IMR-90 (cell line): Measurements from ENCODE around the gene PITPNC1. TPM values are rescaled to one million over a fixed set of nuclear protein-coding genes. Genes with fewer than 3 reads are reported as not detected.

Experiments
- ATAC-seq: fragments of 200-7000 bp; cut with Tn5 transposase; 2 replicates; pipeline ENCODE4 v1.9.1; 2020; ENCODE audit warnings: low read depth, mild to moderate bottlenecking, moderate library complexity
- BruUV-seq: library from RNA; stranded (reverse); fragments of 400-500 nt; replicated peaks from 2 replicates; lab custom pipeline; 2021; lab: Mats Ljungman, UMichigan
- CTCF ChIA-PET: fragments of 300-600 bp; formaldehyde crosslinking; extraction: SDS; loops from one replicate; lab custom pipeline; 2021; ENCODE audit warnings: antibody characterized with exemption; lab: Yijun Ruan, JAX
- POLR2A ChIA-PET: fragments of 300-600 bp; sonication (Branson Sonifier 250); formaldehyde crosslinking; loops from one replicate; lab custom pipeline; 2022; ENCODE audit warnings: antibody characterized with exemption; ENCODE audit not compliant: unreplicated experiment; lab: Charles Lee
- DNase-seq: peaks from one replicate; pipeline ENCODE4 v3.0.0; 2013
- H2AFZ ChIP-seq: replicated peaks from 2 replicates; pipeline ENCODE3; 2013; ENCODE audit warnings: low read length, mild to moderate bottlenecking; ENCODE audit not compliant: poor library complexity
- H2AK5ac ChIP-seq: 2 replicates; pipeline ENCODE4 v1.6.1; 2013; ENCODE audit warnings: low read depth, low read length, inconsistent platforms
- H2AK9ac ChIP-seq: replicated peaks from 2 replicates; pipeline ENCODE3; 2013; ENCODE audit warnings: mild to moderate bottlenecking, low read depth, low read length, moderate library complexity; ENCODE audit not compliant: poor library complexity
- H2BK120ac ChIP-seq: 2 replicates; pipeline ENCODE4 v1.6.1; 2013; ENCODE audit warnings: low read depth, low read length, inconsistent platforms
- H2BK15ac ChIP-seq: 3 replicates; pipeline ENCODE4 v1.6.1; 2013; ENCODE audit warnings: low read depth, low read length, inconsistent platforms
- H2BK20ac ChIP-seq: 2 replicates; pipeline ENCODE4 v1.6.1; 2013; ENCODE audit warnings: low read depth, mild to moderate bottlenecking, inconsistent platforms, low read length, moderate library complexity
- H2BK5ac ChIP-seq: 2 replicates; pipeline ENCODE4 v1.6.1; 2013; ENCODE audit warnings: mild to moderate bottlenecking, low read depth, low read length, inconsistent platforms; ENCODE audit not compliant: poor library complexity, severe bottlenecking
- H3K14ac ChIP-seq: replicated peaks from 2 replicates; pipeline ENCODE4 v1.6.1; 2013; ENCODE audit warnings: low read depth, low read length, inconsistent platforms
- H3K18ac ChIP-seq: 2 replicates; pipeline ENCODE4 v1.6.1; 2013; ENCODE audit warnings: low read depth, low read length, control low read depth
- H3K23ac ChIP-seq: 2 replicates; pipeline ENCODE4 v1.6.1; 2013; ENCODE audit warnings: low read depth, low read length, inconsistent platforms
- H3K27ac ChIP-seq: 2 replicates; pipeline ENCODE4 v1.5.1; 2013; ENCODE audit warnings: mild to moderate bottlenecking, control low read depth, low read length; ENCODE audit not compliant: insufficient read depth
- H3K27me3 ChIP-seq: 2 replicates; pipeline ENCODE4 v1.6.1; 2013; ENCODE audit warnings: low read length; ENCODE audit not compliant: control insufficient read depth, insufficient read depth
- H3K36me3 ChIP-seq: 2 replicates; pipeline ENCODE4 v1.6.1; 2013; ENCODE audit warnings: low read length, mixed read lengths; ENCODE audit not compliant: control insufficient read depth, insufficient read depth
- H3K4ac ChIP-seq: 2 replicates; pipeline ENCODE4 v1.6.1; 2013; ENCODE audit warnings: low read depth, low read length, inconsistent platforms
- H3K4me1 ChIP-seq: 2 replicates; pipeline ENCODE4 v1.6.1; 2013; ENCODE audit warnings: low read length, mixed read lengths; ENCODE audit not compliant: control insufficient read depth, insufficient read depth
- H3K4me2 ChIP-seq: 2 replicates; pipeline ENCODE4 v1.6.1; 2013; ENCODE audit warnings: low read depth, mild to moderate bottlenecking, control low read depth, low read length, moderate library complexity
- H3K4me3 ChIP-seq: 2 replicates; pipeline ENCODE4 v1.5.1; 2013; ENCODE audit warnings: low read depth, mild to moderate bottlenecking, control low read depth, low read length, moderate library complexity; ENCODE audit not compliant: insufficient read depth
- H3K56ac ChIP-seq: 2 replicates; pipeline ENCODE4 v1.6.1; 2013; ENCODE audit warnings: low read length, inconsistent platforms; ENCODE audit not compliant: insufficient read depth; ENCODE audit errors: extremely low read depth
- H3K79me1 ChIP-seq, 2 experiments: 2 replicates each; pipeline ENCODE4 v1.6.1; 2013; ENCODE audit warnings: low read length in 2 of 2, inconsistent platforms in 1 of 2, low read depth in 1 of 2
- H3K9ac ChIP-seq: 2 replicates; pipeline ENCODE4 v1.6.1; 2013; ENCODE audit warnings: low read depth, low read length, control low read depth
- H3K9me1 ChIP-seq: 2 replicates; pipeline ENCODE4 v1.6.1; 2013; ENCODE audit warnings: low read length, inconsistent platforms; ENCODE audit not compliant: insufficient read depth
- H3K9me3 ChIP-seq: 2 replicates; pipeline ENCODE4 v1.6.1; 2013; ENCODE audit warnings: low read length; ENCODE audit not compliant: control insufficient read depth, insufficient read depth
- H4K20me1 ChIP-seq: 2 replicates; pipeline ENCODE4 v1.6.1; 2013; ENCODE audit warnings: low read length, inconsistent platforms; ENCODE audit not compliant: insufficient read depth
- H4K5ac ChIP-seq: 2 replicates; pipeline ENCODE4 v1.6.1; 2013; ENCODE audit warnings: mild to moderate bottlenecking, low read depth, low read length, control low read depth
- H4K8ac ChIP-seq, 2 experiments: 2 replicates each; pipeline ENCODE4 v1.6.1; 2013; ENCODE audit warnings: low read depth in 2 of 2, low read length in 2 of 2, control low read depth in 1 of 2, inconsistent platforms in 1 of 2
- H4K91ac ChIP-seq: 2 replicates; pipeline ENCODE4 v1.6.1; 2013; ENCODE audit warnings: low read depth, low read length, inconsistent platforms; ENCODE audit not compliant: insufficient read depth
- BHLHE40 ChIP-seq: fragments of 150-350 bp; IDR thresholded peaks from 2 replicates; pipeline ENCODE4 v1.6.1; 2016; ENCODE audit warnings: mild to moderate bottlenecking, low read depth, low read length
- CHD1 ChIP-seq: IDR thresholded peaks from 2 replicates; pipeline ENCODE4 v1.6.1; 2012; ENCODE audit warnings: low read depth, low read length, improper control_type of control experiment
- MAFK ChIP-seq: IDR thresholded peaks from 2 replicates; pipeline ENCODE4 v1.6.1; 2012; ENCODE audit warnings: low read depth, low read length, improper control_type of control experiment
- MAZ ChIP-seq: IDR thresholded peaks from 2 replicates; pipeline ENCODE4 v1.6.1; 2012; ENCODE audit warnings: low read depth, mild to moderate bottlenecking, low read length, improper control_type of control experiment, moderate library complexity, borderline replicate concordance
- MXI1 ChIP-seq: IDR thresholded peaks from 2 replicates; pipeline ENCODE4 v1.6.1; 2012; ENCODE audit warnings: low read depth, mild to moderate bottlenecking, low read length, moderate library complexity, borderline replicate concordance
- NFE2L2 ChIP-seq: fragments of 150-350 bp; IDR thresholded peaks from 2 replicates; pipeline ENCODE4 v1.6.1; 2016; ENCODE audit warnings: low read depth, mild to moderate bottlenecking, low read length
- POLR2A ChIP-seq: IDR thresholded peaks from 2 replicates; pipeline ENCODE4 v1.6.1; 2012; ENCODE audit warnings: mild to moderate bottlenecking, low read depth, low read length
- RAD21 ChIP-seq: IDR thresholded peaks from 2 replicates; pipeline ENCODE4 v1.6.1; 2012; ENCODE audit warnings: low read length, improper control_type of control experiment
- RCOR1 ChIP-seq: IDR thresholded peaks from 2 replicates; pipeline ENCODE4 v1.6.1; 2012; ENCODE audit warnings: mild to moderate bottlenecking, low read length, improper control_type of control experiment; ENCODE audit not compliant: insufficient replicate concordance
- RFX5 ChIP-seq: IDR thresholded peaks from 2 replicates; pipeline ENCODE4 v1.8.0; 2012; ENCODE audit warnings: low read depth, mild to moderate bottlenecking, low read length, moderate library complexity
- SMC3 ChIP-seq: fragments of 150-350 bp; IDR thresholded peaks from 2 replicates; pipeline ENCODE4 v1.6.1; 2016; ENCODE audit warnings: low read depth, mild to moderate bottlenecking, antibody characterized with exemption, low read length, moderate library complexity
- WGBS, 2 experiments: methylation state at CpG; one replicate each; pipeline versions ENCODE4 v1.1.5 to v1.1.7; 2013; ENCODE audit warnings: missing lambda C conversion rate in 2 of 2; ENCODE audit not compliant: insufficient read length in 1 of 2; ENCODE audit errors: extremely low coverage in 2 of 2; 5-methylcytosine and 5-hydroxymethylcytosine counted together
- dilution Hi-C: fragments of 300-500 bp; cut with HindIII; formaldehyde crosslinking; loops from one replicate; pipeline ENCODE4 v1.14.3; 2018; ENCODE audit warnings: low sequenced_read_pairs; ENCODE audit not compliant: unreplicated experiment
- in situ Hi-C: fragments of 300-500 bp; cut with MboI; formaldehyde crosslinking; loops from 3 replicates; pipeline ENCODE4 v1.14.3; 2019; ENCODE audit warnings: low sequenced_read_pairs, inconsistent platforms, mixed read lengths
- intact Hi-C: fragments of 100-400 bp; cut with micrococcal nuclease; formaldehyde crosslinking; loops from 2 replicates; pipeline ENCODE4 v1.10.0; 2022
- polyA plus RNA-seq, 3 experiments: library from polyadenylated mRNA; depleted of rRNA; stranded (reverse); fragments of >200 nt; gene quantifications; 2 replicates each; pipeline ENCODE4 v1.2.3, GENCODE V29; 2012; ENCODE audit warnings: low replicate concordance in 1 of 3
- total RNA-seq: library from RNA; depleted of rRNA; stranded (reverse); fragments of >200 nt; gene quantifications from 2 replicates; pipeline ENCODE4 v1.2.3, GENCODE V29; 2012
- TF ChIP-seq, protein P1 (sequence below): fragments of 150-350 bp; IDR thresholded peaks from 2 replicates; pipeline ENCODE4 v1.6.1; 2017; ENCODE audit warnings: mild to moderate bottlenecking, antibody characterized with exemption, low read length, low read depth
- TF ChIP-seq, protein P2 (sequence below): fragments of 150-350 bp; IDR thresholded peaks from 2 replicates; pipeline ENCODE4 v1.6.1; 2016; ENCODE audit warnings: low read depth, mild to moderate bottlenecking, low read length, moderate library complexity, borderline replicate concordance

Gene PITPNC1
- total and polyA plus RNA-seq, 2 of the 4 experiments (the other 2 are of a cell fraction), result 4.1 TPM

DNA sequence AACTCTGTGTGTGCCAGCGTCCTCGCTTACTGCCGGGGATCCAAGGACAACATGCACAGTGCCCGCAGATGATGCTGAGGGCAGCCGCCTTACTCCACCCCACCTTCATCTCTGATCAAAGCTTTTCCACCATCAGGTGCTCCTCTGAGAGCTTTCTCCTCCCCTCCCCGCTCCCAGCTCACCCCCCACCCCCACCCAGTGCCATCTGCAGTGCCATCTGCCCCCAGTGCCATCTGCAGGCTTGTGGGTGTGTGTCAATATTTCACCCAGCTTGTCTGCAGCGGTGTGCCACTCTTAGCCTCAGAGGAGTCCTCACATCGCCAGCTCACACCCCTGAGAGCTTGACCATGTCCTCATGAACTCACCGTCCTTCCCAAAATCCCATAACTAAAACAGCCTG is 242.5 kb downstream of the PITPNC1 start:
- no peak overlapping the region for H2BK20ac ChIP-seq
- TF ChIP-seq NFE2L2, result no peak
- TF ChIP-seq BHLHE40, result no peak
- TF ChIP-seq SMC3, result no peak
- TF ChIP-seq RCOR1, result no peak
- TF ChIP-seq RAD21, result no peak
- TF ChIP-seq MXI1, result no peak
- TF ChIP-seq, protein P1, sequence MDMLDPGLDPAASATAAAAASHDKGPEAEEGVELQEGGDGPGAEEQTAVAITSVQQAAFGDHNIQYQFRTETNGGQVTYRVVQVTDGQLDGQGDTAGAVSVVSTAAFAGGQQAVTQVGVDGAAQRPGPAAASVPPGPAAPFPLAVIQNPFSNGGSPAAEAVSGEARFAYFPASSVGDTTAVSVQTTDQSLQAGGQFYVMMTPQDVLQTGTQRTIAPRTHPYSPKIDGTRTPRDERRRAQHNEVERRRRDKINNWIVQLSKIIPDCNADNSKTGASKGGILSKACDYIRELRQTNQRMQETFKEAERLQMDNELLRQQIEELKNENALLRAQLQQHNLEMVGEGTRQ, result no peak
- TF ChIP-seq POLR2A, result no peak
- TF ChIP-seq RFX5, result no peak
- TF ChIP-seq MAFK, result no peak
- TF ChIP-seq, protein P2, sequence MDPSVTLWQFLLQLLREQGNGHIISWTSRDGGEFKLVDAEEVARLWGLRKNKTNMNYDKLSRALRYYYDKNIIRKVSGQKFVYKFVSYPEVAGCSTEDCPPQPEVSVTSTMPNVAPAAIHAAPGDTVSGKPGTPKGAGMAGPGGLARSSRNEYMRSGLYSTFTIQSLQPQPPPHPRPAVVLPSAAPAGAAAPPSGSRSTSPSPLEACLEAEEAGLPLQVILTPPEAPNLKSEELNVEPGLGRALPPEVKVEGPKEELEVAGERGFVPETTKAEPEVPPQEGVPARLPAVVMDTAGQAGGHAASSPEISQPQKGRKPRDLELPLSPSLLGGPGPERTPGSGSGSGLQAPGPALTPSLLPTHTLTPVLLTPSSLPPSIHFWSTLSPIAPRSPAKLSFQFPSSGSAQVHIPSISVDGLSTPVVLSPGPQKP, result no peak
- no peak for TF ChIP-seq MAZ
- TF ChIP-seq CHD1, result no peak

More for the DNA sequence above, 242.5 kb downstream of the PITPNC1 start:
- Histone ChIP-seq H3K27ac (no peak overlapping the region), H4K5ac (no peak overlapping the region), H3K4me3 (no peak overlapping the region), H2AK9ac (no peak overlapping the region), H3K4me1 (no peaks in the 10 kb centered on the region), H2BK120ac (no peak overlapping the region), H4K8ac (no peak overlapping the region), H2BK15ac (no peak overlapping the region), H2AFZ (no peak overlapping the region), H3K14ac (no peak overlapping the region), H3K4ac (no peak overlapping the region), H3K23ac (no peak overlapping the region), H3K9me3 (no peaks in the 10 kb centered on the region), H3K4me2 (no peak overlapping the region), H3K56ac (no peak overlapping the region), H3K79me1 (no peaks in the 10 kb centered on the region), H3K27me3 (no peaks in the 10 kb centered on the region), H3K36me3 (no peaks in the 10 kb centered on the region), H4K20me1 (no peaks in the 10 kb centered on the region), H2AK5ac (no peak overlapping the region), H4K91ac (no peak overlapping the region), H3K9me1 (0 out of 2 replicates have a peak, but pooled peaks cover 3% of the 10 kb centered on the region), H2BK5ac (no peak overlapping the region), H3K18ac (no peak overlapping the region), H3K9ac (no peak overlapping the region)
- dilution Hi-C loops, result no loop called here
- no peak for DNase-seq
- no TSS peak for BruUV-seq
- in situ Hi-C loops, result no loop called here
- WGBS, 2 experiments, result 100% methylated on average over 5 of the region's 9 CpGs; no CpG with 5 or more reads in 1 of the 2 experiments
- CTCF ChIA-PET, result no interaction called here
- POLR2A ChIA-PET, result no interaction called here
- no peak for ATAC-seq
- intact Hi-C loops, result no loop called here
